A549 (cell line): ENCODE results near the gene SLTM.

ENCODE experiments used
- CEBPB ChIP-seq, 2 experiments: fragments of >200 bp in 1 of 2; sonication (Bioruptor Twin) in 1 of 2; formaldehyde crosslinking in 1 of 2; IDR thresholded peaks; 2 replicates each; pipeline ENCODE4 v1.6.1; 2012 to 2016
- CTCF ChIP-seq: fragments of >200 bp; sonication (Bioruptor Twin); formaldehyde crosslinking; IDR thresholded peaks from 3 replicates; pipeline ENCODE4 v1.5.1; 2016
- ESRRA ChIP-seq: fragments of 150-350 bp; IDR thresholded peaks from 2 replicates; pipeline ENCODE4 v1.6.1; 2014; ENCODE audit warnings: mild to moderate bottlenecking, low read length, borderline replicate concordance
- MAFK ChIP-seq: fragments of 450-650 bp; IDR thresholded peaks from 2 replicates; pipeline ENCODE4 v1.6.1; 2014; ENCODE audit not compliant: partially characterized antibody
- MAZ ChIP-seq: fragments of 150-350 bp; IDR thresholded peaks from 2 replicates; pipeline ENCODE4 v1.6.1; 2014; ENCODE audit warnings: antibody characterized with exemption, low read depth, low read length, borderline replicate concordance
- NPAS2 ChIP-seq: fragments of 250-450 bp; sonication (Bioruptor Pico); IDR thresholded peaks from 2 replicates; pipeline ENCODE4 v1.8.0; 2022; ENCODE audit warnings: mild to moderate bottlenecking, moderate library complexity, borderline replicate concordance
- POLR2A ChIP-seq: IDR thresholded peaks from 2 replicates; pipeline ENCODE4 v1.6.1; 2012; ENCODE audit warnings: mild to moderate bottlenecking, low read length
- ZNF302 ChIP-seq: fragments of 250-450 bp; sonication (Bioruptor Pico); IDR thresholded peaks from 2 replicates; pipeline ENCODE4 v1.9.0; 2021; ENCODE audit warnings: inconsistent platforms, mild to moderate bottlenecking, moderate library complexity

DNA sequence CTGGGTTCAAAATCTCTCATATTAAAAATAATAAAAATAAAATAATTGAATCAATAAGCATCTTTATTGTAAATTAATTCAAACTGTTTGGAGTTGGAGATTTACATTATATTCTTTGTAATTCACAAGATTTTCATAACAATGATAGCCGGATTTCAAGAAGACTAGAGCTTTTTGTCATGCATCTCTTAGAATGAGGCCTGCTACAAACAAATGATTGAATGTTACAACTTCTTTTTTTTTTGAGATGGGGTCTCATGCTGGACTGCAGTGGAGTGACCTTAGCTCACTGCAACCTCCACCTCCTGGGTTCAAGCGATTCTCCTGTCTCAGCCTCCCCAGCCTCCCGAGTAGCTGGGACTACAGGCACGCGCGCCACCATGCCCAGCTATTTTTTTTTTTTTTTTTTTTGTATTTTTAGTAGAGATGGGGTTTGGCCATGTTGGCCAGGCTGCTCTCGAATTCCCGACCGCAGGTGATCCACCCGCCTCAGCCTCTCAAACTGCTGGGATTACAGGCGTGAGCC lies 3.5 kb downstream of the SLTM start:
- no peak for TF ChIP-seq NPAS2 (CRISPR knock-in tag)
- TF ChIP-seq ESRRA, result no peak
- no peak for TF ChIP-seq ZNF302
- no peak for TF ChIP-seq CTCF
- TF ChIP-seq MAFK, result no peak
- TF ChIP-seq MAZ, result no peak
- TF ChIP-seq POLR2A, result no peak
- TF ChIP-seq CEBPB (IDR thresholded peaks at IDR 0.05), result no peak
